GM21576 (cell line): ENCODE data around the gene VSTM4.

Experiments
- ATAC-seq: cut with Tn5 transposase; IDR thresholded peaks from one replicate; pipeline ENCODE4 v1.9.1; 2021; ENCODE audit warnings: mild to moderate bottlenecking, moderate library complexity; ENCODE audit not compliant: unreplicated experiment

VSTM4 gene

GRCh38 chr10:49118430-49119074, 3.2 kb upstream of the VSTM4 start:
- no peak for ATAC-seq

DNA sequence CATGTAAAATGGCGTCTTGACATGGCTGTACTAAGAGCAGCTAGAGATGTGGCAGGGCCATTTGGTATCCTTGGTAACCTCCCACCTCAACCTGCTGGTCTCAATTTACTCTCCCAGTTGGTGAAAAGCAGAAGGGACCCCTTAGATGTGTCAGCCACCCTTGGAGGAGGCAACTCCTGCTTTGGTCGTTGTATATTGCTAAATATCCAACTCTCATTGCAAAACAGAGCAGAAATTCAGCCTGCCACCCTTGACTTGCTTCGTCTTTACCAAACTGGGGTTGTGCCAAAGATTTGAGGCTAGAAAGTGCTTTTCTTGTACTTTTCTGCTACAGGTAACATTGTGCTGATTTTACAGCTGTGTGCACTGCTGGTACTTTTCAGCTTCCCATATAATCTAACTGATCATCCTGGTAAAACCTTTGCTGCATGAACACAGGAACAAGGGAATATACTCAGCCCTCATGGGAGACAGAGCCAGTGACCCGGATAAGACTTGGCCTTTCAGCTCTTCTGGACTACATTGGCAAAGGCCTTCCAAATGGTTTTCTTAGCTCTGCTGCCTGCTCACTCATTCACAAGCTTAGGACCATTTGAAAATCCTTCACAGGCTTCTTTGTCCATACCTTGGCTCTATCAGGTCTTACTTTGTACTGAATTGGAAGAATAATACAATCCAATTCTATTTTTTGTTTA, 2.2 kb upstream of the VSTM4 start:
- no peak for ATAC-seq

DNA sequence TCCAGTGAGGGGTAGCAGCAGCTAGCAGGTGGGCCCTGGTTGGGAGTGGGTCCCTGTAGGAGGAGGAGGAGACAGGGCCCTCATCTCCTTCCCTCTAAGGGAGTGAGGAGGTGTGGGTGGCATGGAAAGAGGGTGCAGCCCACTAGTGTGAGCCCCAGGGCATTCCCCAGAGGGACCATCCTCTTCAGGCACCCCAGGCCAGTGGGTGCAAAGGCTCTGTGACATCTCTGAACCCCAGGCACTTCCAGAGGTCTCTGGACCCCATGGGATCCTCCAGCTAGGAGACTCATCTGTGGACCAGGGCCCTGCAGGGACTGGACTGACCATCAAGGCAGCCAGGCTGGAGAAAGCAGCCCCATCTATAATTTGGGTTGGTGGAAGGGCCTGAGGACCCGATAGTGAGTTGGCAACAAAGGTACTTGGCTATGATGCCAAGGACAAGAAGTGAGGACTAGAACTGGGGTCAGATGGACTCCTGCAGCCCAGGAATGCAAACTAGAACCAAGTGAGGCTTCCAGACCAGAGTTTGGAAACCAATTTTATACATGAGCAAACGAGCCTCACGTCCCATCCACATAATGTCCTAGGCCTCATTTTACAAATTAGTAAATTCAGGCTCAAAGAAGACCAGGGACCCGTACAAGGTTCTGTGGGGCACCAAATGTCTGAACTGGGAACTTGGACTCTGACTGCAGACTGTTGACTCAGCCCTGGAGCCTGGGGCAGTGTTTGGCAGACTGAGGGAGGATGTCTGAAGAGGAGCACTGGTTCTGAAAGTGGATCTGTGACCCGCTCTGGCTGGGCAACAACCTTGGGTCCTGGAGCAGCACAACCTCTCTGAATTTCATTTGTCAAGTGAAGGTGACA, 1.4 kb upstream of the VSTM4 start:
- ATAC-seq: no peak

DNA sequence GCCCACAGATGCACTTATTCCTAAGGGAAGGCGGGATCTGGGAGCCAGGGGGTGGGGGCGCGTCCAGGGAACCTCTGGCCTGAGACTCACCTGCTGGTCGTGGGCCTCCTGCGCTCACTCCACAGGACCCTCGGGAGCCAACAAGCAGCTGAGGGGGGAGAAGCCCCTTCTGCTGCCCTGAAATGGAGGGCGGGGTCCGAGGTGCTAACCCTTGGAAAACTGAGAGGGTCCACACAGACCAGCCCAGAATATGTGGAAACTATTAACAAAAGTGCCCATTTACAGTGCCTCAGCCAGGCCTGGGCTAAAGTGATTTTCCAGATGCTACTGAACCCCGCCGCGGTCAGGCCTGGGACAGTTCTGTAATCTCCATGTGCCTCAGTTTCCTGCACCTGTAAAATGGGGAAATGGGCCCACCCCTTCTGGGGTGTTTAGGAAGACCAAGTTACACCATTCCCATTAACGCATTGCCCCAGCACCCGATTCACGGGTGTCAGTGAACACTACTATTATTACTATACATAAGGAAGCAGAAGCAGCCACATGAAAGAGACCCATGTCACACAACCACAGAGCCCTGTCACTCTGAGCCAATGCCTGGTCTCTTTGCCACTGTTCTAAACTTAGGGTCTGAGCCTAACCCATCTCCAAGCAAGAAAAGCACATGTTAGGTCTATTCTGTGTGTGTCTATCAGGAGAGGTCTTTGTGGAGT, 630 bp upstream of the VSTM4 start:
- no peak for ATAC-seq

- ATAC-seq: no peak
Observed at GRCh38 chr10:49114718-49115014, 656 bp downstream of the VSTM4 start.

DNA sequence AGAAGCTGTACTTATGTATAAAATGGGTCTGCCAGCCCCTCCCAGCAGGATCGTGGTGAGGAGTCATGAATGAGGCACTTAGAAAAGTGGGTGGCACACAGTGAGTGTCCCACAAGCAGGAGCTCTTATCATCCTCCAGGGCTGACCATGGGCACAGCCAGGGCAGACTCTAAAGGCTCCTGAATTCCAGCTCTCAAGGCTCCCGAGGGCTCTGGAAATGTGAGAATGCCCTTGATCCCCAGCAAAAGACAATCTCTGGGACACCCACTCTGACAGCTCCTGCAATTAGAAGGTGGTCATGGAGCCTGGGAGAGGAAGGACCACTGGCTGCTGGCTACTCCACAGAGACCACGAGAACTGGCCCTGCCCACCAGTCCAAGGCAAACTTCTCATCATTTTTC, 1.6 kb downstream of the VSTM4 start:
- no peak for ATAC-seq

DNA sequence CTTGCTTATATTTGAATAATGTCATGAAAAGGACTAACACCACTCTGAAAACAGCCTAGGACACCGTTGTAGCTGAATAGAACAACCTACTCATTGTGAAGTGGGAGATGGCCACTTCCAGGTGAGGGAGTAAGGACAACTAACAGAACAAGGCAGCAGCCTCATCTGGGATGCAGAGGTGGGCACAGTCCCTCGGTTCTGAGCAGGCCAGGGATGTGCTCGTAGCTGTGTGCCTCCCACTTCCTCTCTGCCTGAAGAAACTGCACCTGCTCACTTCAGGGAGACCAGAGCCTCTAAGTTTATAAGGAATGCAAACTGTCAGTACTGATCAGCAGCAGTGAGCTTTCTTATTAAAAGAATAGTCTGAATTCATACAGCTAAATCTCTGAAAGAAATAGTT, 2.5 kb downstream of the VSTM4 start:
- no peak for ATAC-seq

GRCh38 chr10:49112098-49112497, 3.2 kb downstream of the VSTM4 start:
- ATAC-seq: no peak

- no peak for ATAC-seq
Observed at GRCh38 chr10:49111320-49111698, 4.0 kb downstream of the VSTM4 start.

DNA sequence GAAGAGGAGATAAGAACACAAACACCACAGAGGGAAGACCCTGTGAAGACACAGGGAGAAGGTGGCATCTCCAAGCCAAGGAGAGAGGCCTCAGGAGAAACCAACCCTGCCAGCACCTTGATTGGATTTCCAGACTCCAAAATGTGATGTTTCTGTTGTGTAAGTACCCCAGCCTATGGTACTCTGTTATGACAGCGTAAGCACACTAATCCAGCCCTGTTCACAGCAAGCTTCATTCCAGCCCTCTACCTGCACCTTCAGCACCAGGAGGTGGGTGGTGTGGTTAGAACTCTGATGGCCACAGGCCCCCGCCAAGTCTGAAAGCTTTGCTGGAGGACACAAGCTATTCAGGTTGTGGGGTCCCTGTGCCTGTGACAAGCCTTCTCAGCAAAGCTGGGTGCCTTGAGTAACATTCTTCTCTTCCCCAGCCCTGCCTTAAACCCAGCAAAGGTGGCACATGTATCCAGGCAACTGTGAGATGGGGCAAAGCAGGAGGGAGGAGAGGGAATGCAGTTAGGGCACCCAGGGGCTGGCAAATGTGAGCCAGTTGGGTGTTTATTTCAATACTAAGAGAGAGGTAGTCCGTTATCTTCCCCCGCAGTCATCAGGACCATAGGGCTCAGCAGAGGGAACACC, 4.5 kb downstream of the VSTM4 start:
- ATAC-seq: no peak

GRCh38 chr10:49109669-49110340, 5.5 kb downstream of the VSTM4 start:
- no peak for ATAC-seq

GRCh38 chr10:49108656-49109055, 6.7 kb downstream of the VSTM4 start:
- no peak for ATAC-seq

DNA sequence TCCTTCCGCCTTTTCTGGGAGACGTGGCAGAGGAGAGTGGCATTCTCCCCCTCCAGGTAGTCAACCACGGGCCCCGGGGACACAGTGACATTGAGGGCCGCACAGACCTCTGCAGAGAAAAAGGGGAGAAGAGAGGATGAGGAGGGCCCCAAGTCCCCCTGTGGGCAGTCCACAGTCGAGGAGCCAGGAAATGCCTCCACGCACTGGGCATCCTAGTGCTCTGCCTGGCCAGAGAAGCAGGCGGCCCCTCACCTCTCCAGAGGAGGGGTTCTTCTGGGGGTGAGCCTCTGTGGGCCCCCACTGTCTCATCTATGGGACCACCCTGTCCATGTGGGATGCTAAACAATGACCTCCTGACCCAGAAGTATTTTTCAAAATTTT, 7.4 kb downstream of the VSTM4 start:
- ATAC-seq: no peak

DNA sequence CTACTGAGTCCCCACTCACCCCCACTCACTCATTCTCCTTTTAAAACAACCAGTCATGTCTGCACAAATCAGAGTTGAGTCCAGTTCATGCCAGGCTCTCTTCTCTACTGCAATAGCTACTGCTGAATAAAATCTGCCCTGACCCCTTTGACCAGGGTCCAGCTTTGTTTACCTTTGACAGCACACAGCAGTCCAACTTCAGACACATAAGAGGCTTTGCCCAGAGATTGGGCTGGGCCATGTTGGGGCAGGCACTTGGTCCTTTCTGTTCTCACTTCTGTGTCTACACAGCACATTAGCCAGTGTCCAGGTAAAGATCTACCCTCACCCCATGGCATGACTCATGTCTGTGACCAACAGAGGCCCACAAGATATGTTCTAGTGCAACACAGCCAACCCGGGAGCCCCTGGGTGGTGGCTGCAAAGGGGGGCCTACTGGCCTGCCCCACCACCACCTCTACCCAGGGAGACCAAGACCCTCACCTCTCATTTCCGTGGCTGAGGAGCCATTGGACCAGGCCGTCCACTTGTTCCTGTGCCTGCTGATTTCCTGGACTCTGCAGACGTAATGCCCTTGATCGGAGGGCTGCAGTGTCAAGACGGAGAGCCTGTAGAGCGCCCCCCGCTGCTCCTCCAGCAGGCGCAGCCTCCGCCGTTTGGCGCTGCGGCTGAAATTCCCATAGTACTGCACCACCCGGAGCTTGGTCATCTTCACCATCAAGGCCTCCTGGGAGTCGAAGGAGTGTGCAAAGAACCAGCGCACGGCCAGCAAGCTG, 8.0 kb downstream of the VSTM4 start:
- no peak for ATAC-seq

GRCh38 chr10:49106451-49106850, 8.9 kb downstream of the VSTM4 start:
- no peak for ATAC-seq

DNA sequence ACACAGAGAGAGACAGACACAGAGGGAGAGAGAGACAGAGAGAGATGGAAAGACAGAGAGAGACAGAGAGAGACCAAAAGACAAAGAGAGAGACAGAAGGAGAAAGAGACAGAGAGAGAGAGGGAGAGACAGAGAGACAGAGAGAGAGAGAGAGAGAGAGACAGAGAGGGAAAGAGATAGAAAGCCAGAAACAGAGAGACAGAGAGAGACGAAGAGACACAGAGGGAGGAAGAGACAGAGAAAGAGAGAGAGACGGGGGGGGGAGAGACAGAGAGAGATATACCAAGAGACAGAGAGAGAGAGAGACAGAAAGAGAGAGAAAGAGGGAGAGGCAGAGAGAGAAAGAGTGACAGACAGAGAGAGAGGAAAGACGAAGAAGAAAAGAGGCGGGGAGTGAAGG, 10.2 kb downstream of the VSTM4 start:
- no peak for ATAC-seq

DNA sequence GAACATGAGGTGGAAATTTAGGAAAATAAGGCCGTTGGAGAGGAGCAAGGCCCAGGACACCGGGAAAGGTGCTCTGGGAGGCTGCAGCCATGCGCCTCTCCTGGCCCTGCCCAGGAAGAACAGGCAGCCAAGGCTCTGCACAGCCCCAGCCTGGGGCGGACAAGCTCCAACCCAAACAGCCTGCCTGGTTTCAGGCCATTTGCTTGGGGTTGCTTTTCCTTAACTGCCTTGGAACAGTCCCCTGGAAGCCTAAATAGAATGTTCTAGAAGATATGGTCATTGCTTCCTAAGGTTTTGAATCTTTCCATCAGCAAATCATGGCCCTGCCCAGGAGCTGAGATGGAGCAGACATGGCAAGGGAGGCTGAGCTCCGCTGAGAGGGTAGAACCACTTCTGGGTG, 11.0 kb downstream of the VSTM4 start:
- ATAC-seq: no peak

GRCh38 chr10:49103761-49104160, 11.6 kb downstream of the VSTM4 start:
- ATAC-seq: no peak

GRCh38 chr10:49099046-49099445, 16.3 kb downstream of the VSTM4 start:
- ATAC-seq: no peak
